Liver (tissue), 3 donors: ENCODE data around the gene PLA2G5.

Source experiments
- EGR1 ChIP-seq, 2 donors: IDR thresholded peaks; 2 replicates each; pipeline ENCODE4 v1.6.1; 2016 to 2018; ENCODE audit warnings: antibody characterized with exemption in 2 of 2, low read depth in 2 of 2
- GABPA ChIP-seq, 2 donors: IDR thresholded peaks in 1 of 2; conservative IDR thresholded peaks in 1 of 2; 2 replicates each; pipeline ENCODE4 v1.6.1; 2016; ENCODE audit warnings: antibody characterized with exemption in 2 of 2, mild to moderate bottlenecking in 1 of 2, moderate library complexity in 1 of 2
- HNF4G ChIP-seq: IDR thresholded peaks from 2 replicates; pipeline ENCODE4 v1.6.1; 2016; ENCODE audit warnings: antibody characterized with exemption
- JUND ChIP-seq, 2 donors: IDR thresholded peaks; 2 replicates each; pipeline ENCODE4 v1.6.1; 2016; ENCODE audit warnings: antibody characterized with exemption in 2 of 2
- RAD21 ChIP-seq, 2 donors: IDR thresholded peaks; 2 replicates each; pipeline ENCODE4 v1.6.1; 2016; ENCODE audit warnings: antibody characterized with exemption in 2 of 2, mild to moderate bottlenecking in 2 of 2
- SP1 ChIP-seq: IDR thresholded peaks from 2 replicates; pipeline ENCODE4 v1.6.1; 2018; ENCODE audit warnings: antibody characterized with exemption, mild to moderate bottlenecking
- TAF1 ChIP-seq: conservative IDR thresholded peaks from 2 replicates; pipeline ENCODE4 v1.6.1; 2016; ENCODE audit warnings: antibody characterized with exemption, mild to moderate bottlenecking
- YY1 ChIP-seq: IDR thresholded peaks from 2 replicates; pipeline ENCODE4 v1.6.1; 2016; ENCODE audit warnings: antibody characterized with exemption, mild to moderate bottlenecking
- TF ChIP-seq, protein P1 (sequence below): fragments of 150-350 bp; IDR thresholded peaks from 2 replicates; pipeline ENCODE4 v1.5.1; 2017; ENCODE audit warnings: improper control_type of control experiment, low read depth, low read length; ENCODE audit not compliant: missing input control
- TF ChIP-seq, protein P2 (sequence below): IDR thresholded peaks from 2 replicates; pipeline ENCODE4 v1.6.1; 2016; ENCODE audit warnings: antibody characterized with exemption
- TF ChIP-seq, protein P3 (sequence below): IDR thresholded peaks from 2 replicates; pipeline ENCODE4 v1.6.1; 2016; ENCODE audit warnings: antibody characterized with exemption
- TF ChIP-seq, protein P4 (sequence below): IDR thresholded peaks from 2 replicates; pipeline ENCODE4 v1.6.1; 2016; ENCODE audit warnings: antibody characterized with exemption, mild to moderate bottlenecking
- donor health status: healthy.
- donor health status: healthy.

DNA sequence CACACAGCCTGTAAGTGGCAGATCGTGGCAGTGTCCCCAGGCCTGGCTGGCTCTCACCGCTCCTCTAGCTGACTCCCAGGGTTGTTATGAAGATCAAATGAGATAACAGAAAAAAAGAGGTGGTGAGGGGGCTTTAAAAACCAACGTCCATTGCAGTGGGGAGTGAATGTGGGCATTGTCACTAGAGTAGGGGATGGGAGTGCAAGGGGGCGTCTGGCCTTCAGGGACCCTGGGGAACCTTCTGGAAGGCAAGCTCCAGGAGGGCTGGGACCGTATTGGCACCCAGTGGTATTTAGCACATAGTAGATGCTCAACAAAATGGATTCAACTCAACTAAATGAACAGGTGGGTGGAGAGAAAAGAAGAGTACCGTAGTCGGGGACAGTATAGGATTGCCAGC lies 45.9 kb downstream of the PLA2G5 start:
- TF ChIP-seq, protein P1, sequence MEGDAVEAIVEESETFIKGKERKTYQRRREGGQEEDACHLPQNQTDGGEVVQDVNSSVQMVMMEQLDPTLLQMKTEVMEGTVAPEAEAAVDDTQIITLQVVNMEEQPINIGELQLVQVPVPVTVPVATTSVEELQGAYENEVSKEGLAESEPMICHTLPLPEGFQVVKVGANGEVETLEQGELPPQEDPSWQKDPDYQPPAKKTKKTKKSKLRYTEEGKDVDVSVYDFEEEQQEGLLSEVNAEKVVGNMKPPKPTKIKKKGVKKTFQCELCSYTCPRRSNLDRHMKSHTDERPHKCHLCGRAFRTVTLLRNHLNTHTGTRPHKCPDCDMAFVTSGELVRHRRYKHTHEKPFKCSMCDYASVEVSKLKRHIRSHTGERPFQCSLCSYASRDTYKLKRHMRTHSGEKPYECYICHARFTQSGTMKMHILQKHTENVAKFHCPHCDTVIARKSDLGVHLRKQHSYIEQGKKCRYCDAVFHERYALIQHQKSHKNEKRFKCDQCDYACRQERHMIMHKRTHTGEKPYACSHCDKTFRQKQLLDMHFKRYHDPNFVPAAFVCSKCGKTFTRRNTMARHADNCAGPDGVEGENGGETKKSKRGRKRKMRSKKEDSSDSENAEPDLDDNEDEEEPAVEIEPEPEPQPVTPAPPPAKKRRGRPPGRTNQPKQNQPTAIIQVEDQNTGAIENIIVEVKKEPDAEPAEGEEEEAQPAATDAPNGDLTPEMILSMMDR = no peak
- TF ChIP-seq SP1 (no peak), GABPA (IDR thresholded peaks at IDR 0.05 in 1 of 2, conservative IDR thresholded peaks at IDR 0.05 in 1 of 2) (no peak), RAD21 (IDR thresholded peaks at IDR 0.05) (no peak), TAF1 (no peak), EGR1 (IDR thresholded peaks at IDR 0.05; ENCODE audit: low read depth in 2 of 2) (no peak), YY1 (no peak), HNF4G (no peak), JUND (IDR thresholded peaks at IDR 0.05) (no peak)
- TF ChIP-seq, protein P2, sequence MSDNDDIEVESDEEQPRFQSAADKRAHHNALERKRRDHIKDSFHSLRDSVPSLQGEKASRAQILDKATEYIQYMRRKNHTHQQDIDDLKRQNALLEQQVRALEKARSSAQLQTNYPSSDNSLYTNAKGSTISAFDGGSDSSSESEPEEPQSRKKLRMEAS = no peak
- TF ChIP-seq, protein P3, sequence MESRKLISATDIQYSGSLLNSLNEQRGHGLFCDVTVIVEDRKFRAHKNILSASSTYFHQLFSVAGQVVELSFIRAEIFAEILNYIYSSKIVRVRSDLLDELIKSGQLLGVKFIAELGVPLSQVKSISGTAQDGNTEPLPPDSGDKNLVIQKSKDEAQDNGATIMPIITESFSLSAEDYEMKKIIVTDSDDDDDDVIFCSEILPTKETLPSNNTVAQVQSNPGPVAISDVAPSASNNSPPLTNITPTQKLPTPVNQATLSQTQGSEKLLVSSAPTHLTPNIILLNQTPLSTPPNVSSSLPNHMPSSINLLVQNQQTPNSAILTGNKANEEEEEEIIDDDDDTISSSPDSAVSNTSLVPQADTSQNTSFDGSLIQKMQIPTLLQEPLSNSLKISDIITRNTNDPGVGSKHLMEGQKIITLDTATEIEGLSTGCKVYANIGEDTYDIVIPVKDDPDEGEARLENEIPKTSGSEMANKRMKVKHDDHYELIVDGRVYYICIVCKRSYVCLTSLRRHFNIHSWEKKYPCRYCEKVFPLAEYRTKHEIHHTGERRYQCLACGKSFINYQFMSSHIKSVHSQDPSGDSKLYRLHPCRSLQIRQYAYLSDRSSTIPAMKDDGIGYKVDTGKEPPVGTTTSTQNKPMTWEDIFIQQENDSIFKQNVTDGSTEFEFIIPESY = no peak
- TF ChIP-seq, protein P4, sequence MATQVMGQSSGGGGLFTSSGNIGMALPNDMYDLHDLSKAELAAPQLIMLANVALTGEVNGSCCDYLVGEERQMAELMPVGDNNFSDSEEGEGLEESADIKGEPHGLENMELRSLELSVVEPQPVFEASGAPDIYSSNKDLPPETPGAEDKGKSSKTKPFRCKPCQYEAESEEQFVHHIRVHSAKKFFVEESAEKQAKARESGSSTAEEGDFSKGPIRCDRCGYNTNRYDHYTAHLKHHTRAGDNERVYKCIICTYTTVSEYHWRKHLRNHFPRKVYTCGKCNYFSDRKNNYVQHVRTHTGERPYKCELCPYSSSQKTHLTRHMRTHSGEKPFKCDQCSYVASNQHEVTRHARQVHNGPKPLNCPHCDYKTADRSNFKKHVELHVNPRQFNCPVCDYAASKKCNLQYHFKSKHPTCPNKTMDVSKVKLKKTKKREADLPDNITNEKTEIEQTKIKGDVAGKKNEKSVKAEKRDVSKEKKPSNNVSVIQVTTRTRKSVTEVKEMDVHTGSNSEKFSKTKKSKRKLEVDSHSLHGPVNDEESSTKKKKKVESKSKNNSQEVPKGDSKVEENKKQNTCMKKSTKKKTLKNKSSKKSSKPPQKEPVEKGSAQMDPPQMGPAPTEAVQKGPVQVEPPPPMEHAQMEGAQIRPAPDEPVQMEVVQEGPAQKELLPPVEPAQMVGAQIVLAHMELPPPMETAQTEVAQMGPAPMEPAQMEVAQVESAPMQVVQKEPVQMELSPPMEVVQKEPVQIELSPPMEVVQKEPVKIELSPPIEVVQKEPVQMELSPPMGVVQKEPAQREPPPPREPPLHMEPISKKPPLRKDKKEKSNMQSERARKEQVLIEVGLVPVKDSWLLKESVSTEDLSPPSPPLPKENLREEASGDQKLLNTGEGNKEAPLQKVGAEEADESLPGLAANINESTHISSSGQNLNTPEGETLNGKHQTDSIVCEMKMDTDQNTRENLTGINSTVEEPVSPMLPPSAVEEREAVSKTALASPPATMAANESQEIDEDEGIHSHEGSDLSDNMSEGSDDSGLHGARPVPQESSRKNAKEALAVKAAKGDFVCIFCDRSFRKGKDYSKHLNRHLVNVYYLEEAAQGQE = no peak
